H1 (cell line): Measurements from ENCODE around the gene NSUN7. TPM values are rescaled to one million over a fixed set of nuclear protein-coding genes. Genes with fewer than 3 reads are reported as not detected.

Experiments used
- ATF2 ChIP-seq: IDR thresholded peaks from 2 replicates; pipeline ENCODE4 v1.6.1; 2012; ENCODE audit warnings: low read length, inconsistent platforms
- CHD1 ChIP-seq: IDR thresholded peaks from 2 replicates; pipeline ENCODE4 v1.6.1; 2012; ENCODE audit warnings: low read depth, low read length, improper control_type of control experiment
- CREB1 ChIP-seq: IDR thresholded peaks from 2 replicates; pipeline ENCODE4 v1.6.1; 2012; ENCODE audit warnings: inconsistent platforms
- EP300 ChIP-seq, 2 experiments: IDR thresholded peaks; 1 replicate in 1 of 2; 2 replicates in 1 of 2; pipeline ENCODE4 v1.6.1; 2011 to 2012; ENCODE audit warnings: low read depth in 2 of 2, low read length in 2 of 2, mild to moderate bottlenecking in 2 of 2, borderline replicate concordance in 1 of 2, inconsistent platforms in 1 of 2, moderate library complexity in 1 of 2
- RBBP5 ChIP-seq: IDR thresholded peaks from 2 replicates; pipeline ENCODE4 v1.7.1; 2012; ENCODE audit warnings: low read depth, mild to moderate bottlenecking, inconsistent platforms, low read length, moderate library complexity, borderline replicate concordance
- SRF ChIP-seq: IDR thresholded peaks from 2 replicates; pipeline ENCODE4 v1.6.1; 2011; ENCODE audit warnings: mild to moderate bottlenecking, low read depth, low read length, moderate library complexity
- polyA plus RNA-seq, 7 experiments: library from polyadenylated mRNA; depleted of rRNA in 3 of 7; stranded (reverse) in 5 of 7; unstranded in 2 of 7; fragments of >200 nt in 5 of 7; fragments of 200-250 nt in 2 of 7; gene quantifications; 1 replicate in 5 of 7; 2 replicates in 1 of 7; 4 replicates in 1 of 7; pipeline versions ENCODE4 v1.2.1 to v1.2.3, GENCODE V29; 2011 to 2013; ENCODE audit warnings: missing spikeins in 2 of 7, mixed read lengths in 2 of 7
- total RNA-seq: library from RNA; stranded (reverse); fragmentation: NEBNext Ultra II Directional; extraction: Animal tissue kit (Norgen Biotek cat#: 25700); gene quantifications from 2 replicates; pipeline ENCODE4 v1.2.1, GENCODE V29; 2021

The NSUN7 gene
- total and polyA plus RNA-seq, 2 of the 8 experiments (the other 6 are each of a cell fraction or from before 2014, with no cell fraction given) = 8.8 to 24.4 TPM

- TF ChIP-seq EP300 (IDR thresholded peaks at IDR 0.05; ENCODE audit: borderline replicate concordance in 1 of 2, low read depth in 2 of 2, low read length in 2 of 2) (no peak), ATF2 (no peak), RBBP5 (no peak), CHD1 (no peak), SRF (no peak), CREB1 (no peak)
These were observed 40.0 kb downstream of the NSUN7 start (continued) for GRCh38 chr4:40789771-40790170.
